Skeletal muscle satellite cell (primary cell): ENCODE data around the gene CHST14. TPM values are rescaled to one million over a fixed set of nuclear protein-coding genes. Genes with fewer than 3 reads are reported as not detected.

Source experiments
- H3K27me3 ChIP-seq: 2 replicates; pipeline ENCODE4 v1.7.0; 2013; ENCODE audit warnings: low read length; ENCODE audit not compliant: control insufficient read depth, insufficient read depth
- H3K36me3 ChIP-seq: 2 replicates; pipeline ENCODE4 v1.7.0; 2013; ENCODE audit warnings: mild to moderate bottlenecking, control low read depth, low read length; ENCODE audit not compliant: insufficient read depth
- H3K4me1 ChIP-seq: 2 replicates; pipeline ENCODE4 v1.7.0; 2013; ENCODE audit warnings: low read length; ENCODE audit not compliant: control insufficient read depth, insufficient read depth
- H3K4me2 ChIP-seq: 2 replicates; pipeline ENCODE4 v1.7.0; 2013; ENCODE audit warnings: mild to moderate bottlenecking, low read length
- H3K4me3 ChIP-seq: 2 replicates; pipeline ENCODE4 v1.7.0; 2013; ENCODE audit warnings: low read length
- H3K9ac ChIP-seq: 2 replicates; pipeline ENCODE4 v1.7.0; 2013; ENCODE audit warnings: mild to moderate bottlenecking, low read depth, low read length, moderate library complexity
- H3K9me3 ChIP-seq: replicated peaks from 2 replicates; pipeline ENCODE4 v1.7.0; 2013; ENCODE audit warnings: mild to moderate bottlenecking, control low read depth, low read length
- total RNA-seq: library from RNA; depleted of rRNA; stranded (reverse); fragments of >200 nt; gene quantifications from 2 replicates; pipeline ENCODE4 v1.2.3, GENCODE V29; 2012; rRNA removed

The CHST14 gene
- total RNA-seq, result 7.1 and 8.3 TPM in 2 replicates

GRCh38 chr15:40470423-40471104, at the start of gene CHST14:
Gene CHST14 (plus strand): TSS chr15:40470984. CDS start chr15:40471214, 230 bp downstream.
- Histone ChIP-seq H3K36me3 (peaks cover 17% of the 10 kb centered on the region), H3K4me3 (peak within 1 kb of the TSS; percentile 83), H3K27me3 (no peaks in the 10 kb centered on the region), H3K4me2 (peak within 1 kb of the TSS; percentile 97), H3K4me1 (peaks cover 22% of the 10 kb centered on the region), H3K9ac (peak within 1 kb of the TSS; percentile 87), H3K9me3 (no peaks in the 10 kb centered on the region)

- peak overlapping the region; percentile 75 for H3K4me2 ChIP-seq
- no peaks in the 10 kb centered on the region for H3K27me3 ChIP-seq
- H3K4me1 ChIP-seq, result peaks cover 8% of the 10 kb centered on the region
- peaks cover 11% of the 10 kb centered on the region for H3K36me3 ChIP-seq
- no peak overlapping the region for H3K9ac ChIP-seq
- no peaks in the 10 kb centered on the region for H3K9me3 ChIP-seq
- H3K4me3 ChIP-seq, result no peak overlapping the region
Observed at GRCh38 chr15:40421246-40422157, 49.3 kb upstream of the CHST14 start.

- Histone ChIP-seq H3K9ac (no peak overlapping the region), H3K36me3 (no peaks in the 10 kb centered on the region)
Observed at GRCh38 chr15:40424483-40425115, 46.2 kb upstream of the CHST14 start.

GRCh38 chr15:40425681-40426080, 45.1 kb upstream of the CHST14 start:
- no peak overlapping the region for H3K4me2 ChIP-seq
- H3K4me3 ChIP-seq, result no peak overlapping the region
- H3K27me3 ChIP-seq, result peaks cover 24% of the 10 kb centered on the region
- H3K9me3 ChIP-seq, result no peaks in the 10 kb centered on the region
- no peaks in the 10 kb centered on the region for H3K36me3 ChIP-seq
- no peak overlapping the region for H3K9ac ChIP-seq
- peaks cover 15% of the 10 kb centered on the region for H3K4me1 ChIP-seq

More at GRCh38 chr15:40424483-40425115, 46.2 kb upstream of the CHST14 start:
- H3K4me3 ChIP-seq, result no peak overlapping the region
- H3K4me1 ChIP-seq, result peaks cover 8% of the 10 kb centered on the region
- H3K9me3 ChIP-seq, result no peaks in the 10 kb centered on the region
- peaks cover 13% of the 10 kb centered on the region for H3K27me3 ChIP-seq
- no peak overlapping the region for H3K4me2 ChIP-seq

GRCh38 chr15:40427188-40427587, 43.6 kb upstream of the CHST14 start:
- peaks cover 6% of the 10 kb centered on the region for H3K4me1 ChIP-seq
- no peak overlapping the region for H3K9ac ChIP-seq
- H3K4me3 ChIP-seq, result no peak overlapping the region
- H3K9me3 ChIP-seq, result no peaks in the 10 kb centered on the region
- H3K27me3 ChIP-seq, result peaks cover 29% of the 10 kb centered on the region
- H3K4me2 ChIP-seq, result no peak overlapping the region
- no peaks in the 10 kb centered on the region for H3K36me3 ChIP-seq

- no peaks in the 10 kb centered on the region for H3K36me3 ChIP-seq
- H3K4me3 ChIP-seq, result no peak overlapping the region
- peaks cover 39% of the 10 kb centered on the region for H3K27me3 ChIP-seq
- peaks cover 6% of the 10 kb centered on the region for H3K4me1 ChIP-seq
- H3K9ac ChIP-seq, result no peak overlapping the region
- no peak overlapping the region for H3K4me2 ChIP-seq
- no peaks in the 10 kb centered on the region for H3K9me3 ChIP-seq
Observed at GRCh38 chr15:40428185-40428584, 42.6 kb upstream of the CHST14 start.

- Histone ChIP-seq H3K4me2 (no peak overlapping the region), H3K27me3 (peaks cover 48% of the 10 kb centered on the region), H3K4me3 (no peak overlapping the region), H3K4me1 (peaks cover 6% of the 10 kb centered on the region), H3K36me3 (no peaks in the 10 kb centered on the region), H3K9ac (no peak overlapping the region), H3K9me3 (no peaks in the 10 kb centered on the region)
Observed at GRCh38 chr15:40429068-40429710, 41.6 kb upstream of the CHST14 start.

GRCh38 chr15:40430271-40430805, 40.4 kb upstream of the CHST14 start:
- Histone ChIP-seq H3K9ac (no peak overlapping the region), H3K4me1 (peaks cover 6% of the 10 kb centered on the region), H3K9me3 (no peaks in the 10 kb centered on the region), H3K4me2 (peak overlapping the region; percentile 28), H3K36me3 (no peaks in the 10 kb centered on the region), H3K27me3 (peaks cover 60% of the 10 kb centered on the region), H3K4me3 (no peak overlapping the region)

- Histone ChIP-seq H3K27me3 (peaks cover 82% of the 10 kb centered on the region), H3K4me1 (peaks cover 18% of the 10 kb centered on the region), H3K9ac (no peak overlapping the region), H3K4me3 (no peak overlapping the region), H3K4me2 (no peak overlapping the region), H3K9me3 (no peaks in the 10 kb centered on the region), H3K36me3 (no peaks in the 10 kb centered on the region)
Observed at GRCh38 chr15:40435023-40435709, 35.6 kb upstream of the CHST14 start.

GRCh38 chr15:40435710-40436089, 35.1 kb upstream of the CHST14 start:
- no peak overlapping the region for H3K9ac ChIP-seq
- H3K4me1 ChIP-seq, result peaks cover 16% of the 10 kb centered on the region
- peaks cover 76% of the 10 kb centered on the region for H3K27me3 ChIP-seq
- peak overlapping the region; percentile 63 for H3K4me2 ChIP-seq
- peak overlapping the region; percentile 52 for H3K4me3 ChIP-seq
- H3K9me3 ChIP-seq, result no peaks in the 10 kb centered on the region
- H3K36me3 ChIP-seq, result no peaks in the 10 kb centered on the region
